DOHH2 (cell line): Measurements from ENCODE around the gene IRX4.

Experiments used
- H3F3A ChIP-seq: fragments of 200-600 bp; sonication (generic), shearing (Covaris generic); 2 replicates; pipeline ENCODE4 v1.6.0; 2016; ENCODE audit warnings: antibody characterized with exemption, mild to moderate bottlenecking; ENCODE audit not compliant: control insufficient read depth, insufficient read depth
- H3K27ac ChIP-seq: fragments of 200-600 bp; sonication (generic); 2 replicates; pipeline ENCODE4 v1.5.1; 2014; ENCODE audit warnings: low read depth, mild to moderate bottlenecking, low read length, moderate library complexity
- H3K27me3 ChIP-seq: fragments of 200-600 bp; sonication (generic); 2 replicates; pipeline ENCODE4 v1.6.1; 2014; ENCODE audit warnings: mild to moderate bottlenecking, low read length, mixed read lengths; ENCODE audit not compliant: control insufficient read depth
- H3K36me3 ChIP-seq: fragments of 200-600 bp; sonication (generic); 2 replicates; pipeline ENCODE4 v1.6.1; 2014; ENCODE audit warnings: mild to moderate bottlenecking, low read length, moderate library complexity, mixed read lengths; ENCODE audit not compliant: control insufficient read depth
- H3K4me1 ChIP-seq: fragments of 200-600 bp; sonication (generic); 2 replicates; pipeline ENCODE4 v1.6.1; 2014; ENCODE audit warnings: mild to moderate bottlenecking, low read length, mixed read lengths; ENCODE audit not compliant: control insufficient read depth
- H3K4me2 ChIP-seq: fragments of 200-600 bp; sonication (generic); 2 replicates; pipeline ENCODE4 v1.6.0; 2014; ENCODE audit warnings: mild to moderate bottlenecking, low read length, moderate library complexity
- H3K4me3 ChIP-seq: fragments of 200-600 bp; sonication (generic); 2 replicates; pipeline ENCODE4 v1.5.1; 2014; ENCODE audit warnings: mild to moderate bottlenecking, low read length, mixed read lengths
- H3K79me2 ChIP-seq: fragments of 200-600 bp; sonication (generic); 2 replicates; pipeline ENCODE4 v1.6.1; 2014; ENCODE audit warnings: mild to moderate bottlenecking, low read length, mixed read lengths; ENCODE audit not compliant: control insufficient read depth
- H3K9me2 ChIP-seq: fragments of 200-600 bp; sonication (generic); replicated peaks from 2 replicates; pipeline ENCODE4 v1.6.1; 2014; ENCODE audit warnings: mild to moderate bottlenecking, low read length, mixed read lengths; ENCODE audit not compliant: control insufficient read depth
- H3K9me3 ChIP-seq: fragments of 200-600 bp; sonication (generic); 2 replicates; pipeline ENCODE4 v1.6.1; 2014; ENCODE audit warnings: antibody characterized with exemption, low read length, mixed read lengths; ENCODE audit not compliant: control insufficient read depth, insufficient read depth
- H4K20me1 ChIP-seq: fragments of 200-600 bp; sonication (generic); 2 replicates; pipeline ENCODE4 v1.6.0; 2014; ENCODE audit warnings: low read depth, mild to moderate bottlenecking, antibody characterized with exemption, low read length, moderate library complexity; ENCODE audit not compliant: control insufficient read depth, insufficient read depth
- CTCF ChIP-seq: fragments of 200-600 bp; sonication (generic); IDR thresholded peaks from one replicate; pipeline ENCODE4 v1.5.1; 2014; ENCODE audit warnings: antibody characterized with exemption, mild to moderate bottlenecking, low read depth, low read length; ENCODE audit not compliant: poor library complexity, severe bottlenecking
- EZH2phosphoT487 ChIP-seq: fragments of 200-600 bp; sonication (generic); IDR thresholded peaks from 2 replicates; pipeline ENCODE4 v1.6.1; 2017; ENCODE audit warnings: borderline replicate concordance, mild to moderate bottlenecking, antibody characterized with exemption, low read length, moderate library complexity, mixed read lengths

Gene IRX4

GRCh38 chr5:1852324-1852947, 30.3 kb downstream of the IRX4 start:
- Histone ChIP-seq H3F3A (no peaks in the 10 kb centered on the region), H3K9me2 (no peaks in the 10 kb centered on the region), H3K9me3 (no peaks in the 10 kb centered on the region), H3K36me3 (no peaks in the 10 kb centered on the region), H4K20me1 (peaks cover 4% of the 10 kb centered on the region; the same call in 1 of the 2 replicates), H3K4me3 (no peak overlapping the region), H3K4me2 (no peak overlapping the region), H3K27ac (no peak overlapping the region), H3K27me3 (no peaks in the 10 kb centered on the region), H3K79me2 (no peaks in the 10 kb centered on the region), H3K4me1 (no peaks in the 10 kb centered on the region)
- no peak for TF ChIP-seq EZH2phosphoT487
- no peak for TF ChIP-seq CTCF

GRCh38 chr5:1851290-1851934, 31.3 kb downstream of the IRX4 start:
- H3K4me1 ChIP-seq = no peaks in the 10 kb centered on the region
- peaks cover 4% of the 10 kb centered on the region; the same call in 1 of the 2 replicates for H4K20me1 ChIP-seq
- no peaks in the 10 kb centered on the region for H3K27me3 ChIP-seq
- no peak overlapping the region for H3K4me2 ChIP-seq
- TF ChIP-seq EZH2phosphoT487 (no peak), CTCF (no peak)
- no peaks in the 10 kb centered on the region for H3F3A ChIP-seq
- no peaks in the 10 kb centered on the region for H3K9me3 ChIP-seq
- H3K79me2 ChIP-seq = no peaks in the 10 kb centered on the region
- no peaks in the 10 kb centered on the region for H3K36me3 ChIP-seq
- no peak overlapping the region for H3K27ac ChIP-seq
- H3K9me2 ChIP-seq = no peaks in the 10 kb centered on the region
- no peak overlapping the region for H3K4me3 ChIP-seq

GRCh38 chr5:1850324-1851154, 32.2 kb downstream of the IRX4 start:
- Histone ChIP-seq H4K20me1 (peaks cover 4% of the 10 kb centered on the region; the same call in 1 of the 2 replicates), H3K27ac (no peak overlapping the region), H3K4me1 (no peaks in the 10 kb centered on the region), H3K79me2 (no peaks in the 10 kb centered on the region), H3K4me2 (no peak overlapping the region), H3K9me3 (no peaks in the 10 kb centered on the region), H3K4me3 (no peak overlapping the region), H3K36me3 (no peaks in the 10 kb centered on the region), H3K27me3 (no peaks in the 10 kb centered on the region), H3K9me2 (no peaks in the 10 kb centered on the region), H3F3A (no peaks in the 10 kb centered on the region)
- no peak for TF ChIP-seq CTCF
- no peak for TF ChIP-seq EZH2phosphoT487
